Endothelial cell of umbilical vein (primary cell): ENCODE measurements around the gene DYNC1H1.

Experiments
- EZH2 ChIP-seq: IDR thresholded peaks from 2 replicates; pipeline ENCODE4 v1.6.1; 2012; ENCODE audit warnings: borderline replicate concordance, low read depth, mild to moderate bottlenecking, moderate library complexity, low read length, inconsistent platforms; ENCODE audit not compliant: severe bottlenecking
- MAX ChIP-seq: IDR thresholded peaks from 2 replicates; pipeline ENCODE4 v1.6.1; 2011; ENCODE audit not compliant: insufficient read depth, insufficient read length
- POLR2A ChIP-seq: IDR thresholded peaks from 2 replicates; pipeline ENCODE4 v1.6.1; 2012; ENCODE audit warnings: low read depth, mild to moderate bottlenecking, control low read depth, low read length
- POLR2AphosphoS5 ChIP-seq: IDR thresholded peaks from 2 replicates; pipeline ENCODE4 v1.6.1; 2012; ENCODE audit warnings: low read depth, mild to moderate bottlenecking, control low read depth, low read length, moderate library complexity; ENCODE audit not compliant: insufficient read depth
- TF ChIP-seq, protein P1 (sequence below), 2 donors: IDR thresholded peaks; 1 replicate in 1 of 2; 2 replicates in 1 of 2; pipeline ENCODE4 v1.5.1; 2011; ENCODE audit warnings: low read length in 2 of 2, mild to moderate bottlenecking in 2 of 2, moderate library complexity in 2 of 2, control low read depth in 1 of 2, inconsistent platforms in 1 of 2, low read depth in 1 of 2; ENCODE audit not compliant: insufficient read depth in 1 of 2; ENCODE audit errors: extremely low read depth in 1 of 2

DNA sequence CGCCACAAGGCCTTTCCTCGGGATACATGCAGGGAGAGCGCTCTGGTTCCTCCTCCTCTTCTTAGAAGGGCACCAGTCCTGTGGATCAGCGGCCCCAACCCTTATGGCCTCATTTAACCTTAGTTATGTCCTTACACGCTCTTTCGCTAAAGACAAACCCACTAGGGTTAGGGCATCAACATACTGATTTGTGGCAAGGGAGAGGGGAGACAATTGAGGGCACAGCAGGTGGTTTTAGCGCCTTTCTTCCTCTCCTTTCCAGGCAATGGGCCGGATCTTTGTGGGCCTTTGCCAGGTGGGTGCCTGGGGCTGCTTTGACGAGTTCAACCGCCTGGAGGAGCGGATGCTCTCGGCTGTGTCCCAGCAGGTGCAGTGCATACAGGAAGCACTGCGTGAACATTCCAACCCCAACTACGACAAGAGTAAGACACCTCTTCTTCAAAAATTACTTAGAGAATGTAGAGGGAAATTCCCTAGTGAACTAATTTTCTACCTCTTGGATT lies 43.6 kb downstream of the DYNC1H1 start:
- TF ChIP-seq, protein P1, sequence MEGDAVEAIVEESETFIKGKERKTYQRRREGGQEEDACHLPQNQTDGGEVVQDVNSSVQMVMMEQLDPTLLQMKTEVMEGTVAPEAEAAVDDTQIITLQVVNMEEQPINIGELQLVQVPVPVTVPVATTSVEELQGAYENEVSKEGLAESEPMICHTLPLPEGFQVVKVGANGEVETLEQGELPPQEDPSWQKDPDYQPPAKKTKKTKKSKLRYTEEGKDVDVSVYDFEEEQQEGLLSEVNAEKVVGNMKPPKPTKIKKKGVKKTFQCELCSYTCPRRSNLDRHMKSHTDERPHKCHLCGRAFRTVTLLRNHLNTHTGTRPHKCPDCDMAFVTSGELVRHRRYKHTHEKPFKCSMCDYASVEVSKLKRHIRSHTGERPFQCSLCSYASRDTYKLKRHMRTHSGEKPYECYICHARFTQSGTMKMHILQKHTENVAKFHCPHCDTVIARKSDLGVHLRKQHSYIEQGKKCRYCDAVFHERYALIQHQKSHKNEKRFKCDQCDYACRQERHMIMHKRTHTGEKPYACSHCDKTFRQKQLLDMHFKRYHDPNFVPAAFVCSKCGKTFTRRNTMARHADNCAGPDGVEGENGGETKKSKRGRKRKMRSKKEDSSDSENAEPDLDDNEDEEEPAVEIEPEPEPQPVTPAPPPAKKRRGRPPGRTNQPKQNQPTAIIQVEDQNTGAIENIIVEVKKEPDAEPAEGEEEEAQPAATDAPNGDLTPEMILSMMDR (IDR thresholded peaks at IDR 0.05; ENCODE audit: extremely low read depth in 1 of 2, insufficient read depth in 1 of 2, low read depth in 1 of 2, low read length in 2 of 2), result no peak
- TF ChIP-seq MAX (no peak), POLR2A (no peak), EZH2 (no peak), POLR2AphosphoS5 (no peak)
